ENCODE data around the gene S1PR5.

S1PR5 gene

DNA sequence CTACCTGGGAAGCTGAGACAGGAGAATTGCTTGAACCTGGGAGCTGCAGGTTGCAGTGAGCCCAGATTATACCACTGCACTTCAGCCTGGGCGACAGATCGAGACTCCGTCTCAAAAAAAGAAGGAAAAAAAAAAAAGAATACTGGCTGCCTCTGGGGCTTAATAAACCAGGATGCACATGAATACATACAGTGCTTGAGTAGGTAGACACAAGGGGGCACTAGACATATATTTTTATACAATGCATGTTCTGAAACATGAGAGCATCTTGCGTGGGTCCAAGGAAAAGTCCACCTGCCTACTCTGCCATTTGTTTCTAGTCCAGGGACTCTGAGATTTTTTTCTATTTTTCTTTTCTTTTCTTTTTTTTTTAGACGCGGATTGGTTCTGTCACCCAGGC is 45.3 kb downstream of the S1PR5 start:
- no peak for DNase-seq (ENCODE audit: low read depth, low spot score)

DNA sequence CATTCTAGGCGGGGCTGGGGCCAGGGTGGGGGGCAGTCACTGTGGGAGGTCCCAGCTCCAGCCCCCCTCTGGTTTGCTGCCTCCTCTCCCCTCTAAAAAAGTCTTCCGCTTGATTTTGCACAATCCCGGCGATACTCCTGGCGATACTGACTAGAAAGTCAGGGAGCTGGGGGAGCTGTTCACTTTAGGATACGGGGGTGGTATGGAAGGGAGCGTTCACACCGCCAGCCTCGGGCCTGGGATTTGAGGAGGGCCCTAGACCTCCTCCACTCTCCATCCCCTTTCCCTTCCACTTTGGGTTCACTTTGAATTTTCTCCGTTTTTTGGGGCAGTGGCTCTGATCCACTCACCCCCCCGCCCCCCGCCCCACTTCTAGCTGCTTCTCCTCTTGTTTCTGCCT is 49.1 kb downstream of the S1PR5 start:
- no peak for DNase-seq (ENCODE audit: low read depth, low spot score)

DNA sequence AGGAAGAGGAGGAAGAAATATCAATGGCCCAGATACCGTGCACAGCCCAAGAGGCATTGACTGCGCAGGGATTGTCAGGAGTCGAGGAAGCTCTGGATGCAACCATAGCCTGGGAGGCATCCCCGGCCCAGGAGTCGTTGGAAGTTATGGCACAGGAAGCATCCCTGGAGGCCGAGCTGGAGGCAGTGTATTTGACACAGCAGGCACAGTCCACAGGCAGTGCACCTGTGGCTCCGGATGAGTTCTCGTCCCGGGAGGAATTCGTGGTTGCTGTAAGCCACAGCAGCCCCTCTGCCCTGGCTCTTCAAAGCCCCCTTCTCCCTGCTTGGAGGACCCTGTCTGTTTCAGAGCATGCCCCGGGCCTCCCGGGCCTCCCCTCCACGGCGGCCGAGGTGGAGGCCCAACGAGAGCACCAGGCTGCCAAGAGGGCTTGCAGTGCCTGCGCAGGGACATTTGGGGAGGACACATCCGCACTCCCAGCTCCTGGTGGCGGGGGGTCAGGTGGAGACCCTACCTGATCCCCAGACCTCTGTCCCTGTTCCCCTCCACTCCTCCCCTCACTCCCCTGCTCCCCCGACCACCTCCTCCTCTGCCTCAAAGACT is 50.0 kb downstream of the S1PR5 start:
- no peak for DNase-seq (ENCODE audit: low read depth, low spot score)

DNA sequence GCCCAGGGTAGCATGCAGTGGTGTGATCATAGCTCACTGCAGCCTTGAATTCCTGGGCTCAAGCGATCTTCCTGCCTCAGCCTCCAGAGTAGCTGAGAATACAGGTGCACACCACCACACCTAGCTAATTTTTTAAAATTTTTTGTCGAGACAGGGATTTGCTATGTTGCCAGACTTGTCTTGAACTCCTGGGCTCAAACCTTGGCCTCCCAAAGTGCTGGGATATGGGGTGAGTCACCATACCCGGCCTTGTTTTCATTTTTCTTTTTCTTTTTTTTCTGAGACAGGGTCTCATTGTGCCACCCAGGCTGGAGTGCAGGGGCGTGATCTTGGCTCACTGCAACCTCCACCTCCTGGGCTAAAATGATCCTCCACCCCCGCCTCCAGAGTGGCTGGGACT is 52.8 kb downstream of the S1PR5 start:
- DNase-seq (ENCODE audit: low read depth, low spot score): no peak

Data from iPS DF 19.7 (cell line).